Activated naive CD8-positive, alpha-beta T cell treated with anti-CD3 and anti-CD28 coated beads, Interleukin-2, amount 10 ng/mL, durations not matched to agents 7 days and 5 days (primary cell): Measurements from ENCODE around the gene ABCF2. TPM values are rescaled to one million over a fixed set of nuclear protein-coding genes. Genes with fewer than 3 reads are reported as not detected.

ENCODE experiments used
- ATAC-seq: fragments of 150-1000 bp; cut with Tn5 transposase; one replicate; pipeline ENCODE4 v1.10.0; 2021; ENCODE audit warnings: low read depth, moderate library complexity
- POLR2A ChIA-PET: fragments of 350-600 bp; sonication (Branson Sonifier 250); formaldehyde crosslinking; loops from one replicate; lab custom pipeline; 2021; ENCODE audit warnings: antibody characterized with exemption; lab: Charles Lee
- DNase-seq: peaks from one replicate; pipeline ENCODE4 v3.0.0; 2021
- H3K27ac Mint-ChIP-seq: one replicate; pipeline ENCODE4 v1.8.0; 2022; ENCODE audit warnings: mild to moderate bottlenecking, mixed read lengths
- H3K27me3 Mint-ChIP-seq: one replicate; pipeline ENCODE4 v1.8.0; 2022; ENCODE audit warnings: mild to moderate bottlenecking, moderate library complexity, mixed read lengths
- H3K36me3 Mint-ChIP-seq: one replicate; pipeline ENCODE4 v1.8.0; 2021; ENCODE audit warnings: mild to moderate bottlenecking, mixed read lengths
- H3K4me1 Mint-ChIP-seq: one replicate; pipeline ENCODE4 v1.8.0; 2021; ENCODE audit warnings: mixed read lengths
- H3K4me3 Mint-ChIP-seq: one replicate; pipeline ENCODE4 v1.8.0; 2022; ENCODE audit warnings: mild to moderate bottlenecking, moderate library complexity, mixed read lengths
- H3K9me3 Mint-ChIP-seq: one replicate; pipeline ENCODE4 v1.8.0; 2021; ENCODE audit warnings: mixed read lengths
- total RNA-seq, 2 experiments: library from RNA; stranded (reverse); gene quantifications; one replicate each; pipeline ENCODE4 v1.2.3, GENCODE V29; 2021

Gene ABCF2
- total RNA-seq, 2 experiments from 2014 or later, result 29.5 to 31.2 TPM

- H3K4me3 Mint-ChIP-seq, result no peak within 1 kb of the TSS
Measured at GRCh38 chr7:151186640-151187408, 40.2 kb downstream of the ABCF2 start, which contains the start of gene ASB10. ASB10 (minus strand) TSS chr7:151187250; CDS start chr7:151187130, 120 bp downstream.

DNA sequence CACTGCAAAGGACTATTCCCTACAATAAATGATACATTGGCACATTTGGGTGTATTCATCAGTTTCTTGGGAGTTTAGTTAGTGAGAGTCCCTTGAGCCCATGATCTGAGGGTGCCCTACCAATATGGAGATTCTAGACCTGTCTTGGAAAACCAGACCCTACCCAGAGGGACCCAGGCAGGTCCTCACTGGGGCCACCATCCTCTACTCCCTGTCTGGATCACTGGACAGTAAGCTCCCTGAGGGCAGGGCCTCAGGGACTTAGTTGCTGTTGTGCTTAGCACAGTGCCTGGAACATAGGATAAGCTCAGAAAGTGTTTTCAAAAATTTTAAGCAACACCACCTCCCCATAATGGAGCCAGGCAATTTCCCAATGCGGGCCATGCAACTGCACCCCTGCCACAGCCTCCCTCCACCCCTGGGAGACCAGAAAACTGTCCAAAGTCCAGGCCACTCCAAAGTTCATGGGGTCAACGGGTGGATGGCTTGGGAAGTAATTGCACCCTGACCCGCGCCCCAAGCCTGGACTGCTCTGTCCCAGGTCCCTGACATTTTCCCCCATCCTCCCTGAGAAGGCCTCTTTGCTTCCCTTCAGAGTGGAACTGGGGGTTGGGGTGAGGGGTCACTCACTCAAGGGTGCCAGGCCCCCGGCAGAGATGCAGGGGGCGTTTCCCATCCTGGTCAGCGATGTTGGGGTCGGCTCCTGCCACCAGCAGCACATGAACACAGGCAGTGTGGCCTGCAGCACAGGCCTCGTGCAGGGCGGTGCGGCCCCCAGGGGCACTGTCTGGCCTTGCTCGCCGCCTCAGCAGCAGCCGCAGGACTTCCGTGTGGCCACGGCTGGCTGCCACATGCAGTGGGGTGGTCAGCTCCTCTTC is 41.0 kb downstream of the ABCF2 start:
- DNase-seq, result peak; percentile 8
- H3K4me1 Mint-ChIP-seq, result no peaks in the 10 kb centered on the region
- no peak for ATAC-seq
- POLR2A ChIA-PET, result no interaction called here
- no peak overlapping the region for H3K4me3 Mint-ChIP-seq
- H3K9me3 Mint-ChIP-seq, result no peaks in the 10 kb centered on the region
- H3K36me3 Mint-ChIP-seq, result no peaks in the 10 kb centered on the region
- no peak overlapping the region for H3K27ac Mint-ChIP-seq
- peaks cover 22% of the 10 kb centered on the region for H3K27me3 Mint-ChIP-seq

More at GRCh38 chr7:151186640-151187408, 40.2 kb downstream of the ABCF2 start, which contains the start of gene ASB10:
- H3K36me3 Mint-ChIP-seq, result no peaks in the 10 kb centered on the region
- DNase-seq (no peak), ATAC-seq (no peak)
- H3K4me1 Mint-ChIP-seq, result no peaks in the 10 kb centered on the region
- POLR2A ChIA-PET, result interaction anchor here (0.7 kb wide), 1 partner anchor 275 kb away, joined by 3 read pairs; no protein-coding TSS in a partner anchor
- H3K27ac Mint-ChIP-seq, result no peak within 1 kb of the TSS
- peaks cover 21% of the 10 kb centered on the region for H3K27me3 Mint-ChIP-seq
- no peaks in the 10 kb centered on the region for H3K9me3 Mint-ChIP-seq

GRCh38 chr7:151181011-151181431 is 46.0 kb downstream of the ABCF2 start:
- POLR2A ChIA-PET, result no interaction called here
- no peak for ATAC-seq
- H3K4me1 Mint-ChIP-seq, result no peaks in the 10 kb centered on the region

GRCh38 chr7:151179946-151180345 is 47.1 kb downstream of the ABCF2 start:
- no peak overlapping the region for H3K4me3 Mint-ChIP-seq
- peaks cover 11% of the 10 kb centered on the region for H3K27me3 Mint-ChIP-seq
- DNase-seq (no peak), ATAC-seq (no peak)
- no peaks in the 10 kb centered on the region for H3K36me3 Mint-ChIP-seq
- no peaks in the 10 kb centered on the region for H3K4me1 Mint-ChIP-seq
- H3K9me3 Mint-ChIP-seq, result no peaks in the 10 kb centered on the region
- POLR2A ChIA-PET, result no interaction called here
- H3K27ac Mint-ChIP-seq, result no peak overlapping the region

More at GRCh38 chr7:151181011-151181431, 46.0 kb downstream of the ABCF2 start:
- DNase-seq, result no peak
- Mint-ChIP-seq H3K27ac (no peak overlapping the region), H3K4me3 (no peak overlapping the region), H3K27me3 (peaks cover 11% of the 10 kb centered on the region), H3K9me3 (no peaks in the 10 kb centered on the region), H3K36me3 (no peaks in the 10 kb centered on the region)

DNA sequence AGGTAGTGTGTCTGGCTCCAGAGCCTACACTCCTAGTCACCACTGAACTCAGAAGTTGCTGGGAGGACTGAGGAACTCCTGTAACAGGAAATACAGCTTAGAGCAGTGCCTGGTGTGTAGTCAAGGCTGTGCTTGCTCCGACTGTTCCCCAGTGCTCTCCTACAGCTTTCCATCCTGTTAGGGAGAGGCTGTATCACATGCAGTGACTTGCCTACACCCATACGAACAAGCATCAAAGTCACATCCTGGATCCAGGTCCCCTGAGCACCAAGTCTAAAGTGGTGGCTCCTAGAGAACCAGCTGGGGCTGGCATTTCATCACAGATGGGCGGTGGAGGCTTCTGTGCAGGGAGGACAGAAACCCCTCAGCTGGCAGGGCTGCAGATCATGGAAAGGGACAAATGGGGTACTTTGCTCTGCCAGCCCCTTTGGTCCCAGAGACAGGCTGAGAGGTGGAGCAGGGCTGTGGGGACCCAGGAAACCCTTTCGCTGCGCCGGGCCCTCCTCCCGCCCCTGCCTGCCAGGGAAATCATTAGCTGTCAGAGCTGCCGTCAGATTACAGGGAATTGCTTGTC is 47.6 kb downstream of the ABCF2 start:
- peaks cover 13% of the 10 kb centered on the region for H3K27me3 Mint-ChIP-seq
- H3K36me3 Mint-ChIP-seq, result no peaks in the 10 kb centered on the region
- DNase-seq, result no peak
- ATAC-seq, result no peak
- H3K4me1 Mint-ChIP-seq, result no peaks in the 10 kb centered on the region
- no peak overlapping the region for H3K4me3 Mint-ChIP-seq
- no peak overlapping the region for H3K27ac Mint-ChIP-seq
- H3K9me3 Mint-ChIP-seq, result no peaks in the 10 kb centered on the region
- POLR2A ChIA-PET, result no interaction called here

GRCh38 chr7:151178831-151179230 is 48.2 kb downstream of the ABCF2 start:
- peaks cover 13% of the 10 kb centered on the region for H3K27me3 Mint-ChIP-seq
- DNase-seq (no peak), ATAC-seq (no peak)
- no peaks in the 10 kb centered on the region for H3K9me3 Mint-ChIP-seq
- no peak overlapping the region for H3K27ac Mint-ChIP-seq
- H3K4me3 Mint-ChIP-seq, result no peak overlapping the region
- H3K36me3 Mint-ChIP-seq, result no peaks in the 10 kb centered on the region
- POLR2A ChIA-PET, result interaction anchor here (0.8 kb wide), 1 partner anchor 8 kb away, joined by 3 read pairs; no protein-coding TSS in a partner anchor
- H3K4me1 Mint-ChIP-seq, result no peaks in the 10 kb centered on the region

- Mint-ChIP-seq H3K9me3 (no peaks in the 10 kb centered on the region), H3K4me1 (no peaks in the 10 kb centered on the region), H3K27me3 (peaks cover 19% of the 10 kb centered on the region), H3K36me3 (no peaks in the 10 kb centered on the region), H3K4me3 (no peak overlapping the region), H3K27ac (no peak overlapping the region)
- POLR2A ChIA-PET, result interaction anchor here (0.8 kb wide), 1 partner anchor 8 kb away, joined by 3 read pairs; no protein-coding TSS in a partner anchor
- DNase-seq (no peak), ATAC-seq (no peak)
Measured at GRCh38 chr7:151178236-151178635, 48.8 kb downstream of the ABCF2 start.

DNA sequence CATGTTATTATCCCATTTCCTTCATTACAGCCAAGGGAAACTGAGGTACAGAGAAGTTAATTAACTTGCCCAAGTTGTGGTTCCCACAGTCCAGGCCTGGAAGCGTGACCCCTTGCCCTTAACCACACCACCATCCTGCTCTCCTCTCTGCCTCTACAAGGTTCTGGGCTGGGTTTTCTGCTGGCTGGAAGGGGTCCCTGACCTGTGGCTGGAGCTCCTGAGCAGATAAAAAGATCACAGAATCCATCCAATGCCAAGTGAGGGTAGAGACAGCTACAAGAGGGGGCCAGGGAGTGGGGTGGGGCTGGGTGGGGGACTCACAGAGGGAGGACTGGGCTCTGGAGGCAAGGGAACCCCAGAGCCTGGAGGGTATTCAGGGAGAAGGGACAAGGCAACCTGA is 49.7 kb downstream of the ABCF2 start:
- Mint-ChIP-seq H3K9me3 (no peaks in the 10 kb centered on the region), H3K4me1 (peaks cover 4% of the 10 kb centered on the region), H3K27ac (no peak overlapping the region), H3K36me3 (no peaks in the 10 kb centered on the region), H3K4me3 (no peak overlapping the region), H3K27me3 (peaks cover 25% of the 10 kb centered on the region)
- POLR2A ChIA-PET, result no interaction called here
- ATAC-seq (no peak), DNase-seq (no peak)

DNA sequence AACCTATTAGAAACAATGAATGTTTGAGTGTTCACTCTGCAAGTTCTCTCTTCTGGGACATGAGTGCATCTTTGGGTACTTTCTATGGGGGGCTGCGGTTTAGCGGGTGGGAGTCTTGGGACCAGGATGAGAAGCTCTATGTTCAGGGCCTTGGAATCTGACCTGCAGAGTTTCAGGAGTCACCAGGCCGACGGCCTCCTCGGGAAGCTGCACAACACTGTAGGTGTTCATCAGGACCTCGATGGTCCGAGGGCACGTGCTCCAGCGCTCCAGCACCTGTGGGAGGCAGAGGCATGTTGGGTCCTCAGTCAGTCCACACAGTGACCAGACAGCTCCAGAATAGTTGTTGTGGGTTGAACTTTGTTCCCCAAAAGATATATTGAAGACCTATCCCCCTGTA is 50.6 kb downstream of the ABCF2 start:
- POLR2A ChIA-PET, result no interaction called here
- Mint-ChIP-seq H3K4me1 (peaks cover 4% of the 10 kb centered on the region), H3K27ac (no peak overlapping the region), H3K36me3 (no peaks in the 10 kb centered on the region), H3K27me3 (peaks cover 26% of the 10 kb centered on the region), H3K4me3 (no peak overlapping the region), H3K9me3 (no peaks in the 10 kb centered on the region)
- no peak for ATAC-seq
- DNase-seq, result no peak

GRCh38 chr7:151175793-151176311 is 51.2 kb downstream of the ABCF2 start:
- Mint-ChIP-seq H3K9me3 (no peaks in the 10 kb centered on the region), H3K4me1 (peaks cover 4% of the 10 kb centered on the region), H3K4me3 (no peak overlapping the region), H3K27me3 (peaks cover 31% of the 10 kb centered on the region), H3K36me3 (no peaks in the 10 kb centered on the region), H3K27ac (no peak overlapping the region)
- DNase-seq (no peak), ATAC-seq (no peak)
- POLR2A ChIA-PET, result no interaction called here

DNA sequence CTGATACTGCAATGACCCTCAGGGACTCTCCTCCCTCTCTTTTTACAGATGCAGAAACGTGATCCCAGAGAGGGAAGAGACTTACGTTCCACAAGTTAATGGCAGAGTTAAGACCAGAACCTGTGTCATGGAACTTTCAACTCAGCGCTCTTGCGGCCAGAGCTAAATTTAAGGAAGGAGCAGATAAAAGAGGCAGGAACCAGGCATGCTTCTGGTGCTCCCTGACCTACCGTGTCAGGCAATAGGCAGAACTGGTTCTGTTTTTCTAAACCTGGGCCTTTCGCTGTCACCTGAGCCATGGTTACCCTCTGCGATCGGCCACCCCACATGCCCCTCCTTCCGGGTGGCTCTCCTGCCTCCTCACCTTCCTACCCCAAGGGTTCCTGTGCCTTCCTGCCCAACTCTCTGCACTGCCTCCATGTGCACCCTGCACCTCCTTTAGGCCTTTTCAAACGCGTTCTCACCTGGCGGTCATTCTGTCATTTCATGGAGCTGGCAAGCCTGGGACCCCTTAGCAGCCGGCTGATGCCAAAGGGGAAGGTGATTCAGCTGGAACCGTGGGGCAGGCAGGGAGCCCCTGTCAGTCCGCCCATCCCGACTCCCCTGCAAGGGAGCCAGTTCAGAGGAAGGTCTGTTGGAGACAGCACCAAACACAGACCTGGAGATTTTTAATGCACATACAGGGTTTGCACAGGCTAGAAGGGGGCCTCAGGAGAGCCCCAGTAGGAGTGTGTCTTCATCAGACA is 51.8 kb downstream of the ABCF2 start:
- Mint-ChIP-seq H3K4me1 (peaks cover 4% of the 10 kb centered on the region), H3K27me3 (peaks cover 37% of the 10 kb centered on the region), H3K36me3 (no peaks in the 10 kb centered on the region), H3K9me3 (no peaks in the 10 kb centered on the region), H3K27ac (no peak overlapping the region), H3K4me3 (no peak overlapping the region)
- no peak for DNase-seq
- ATAC-seq, result no peak
- POLR2A ChIA-PET, result no interaction called here

- Mint-ChIP-seq H3K27me3 (peaks cover 45% of the 10 kb centered on the region), H3K9me3 (no peaks in the 10 kb centered on the region), H3K27ac (no peak overlapping the region), H3K36me3 (no peaks in the 10 kb centered on the region), H3K4me1 (peaks cover 4% of the 10 kb centered on the region), H3K4me3 (no peak overlapping the region)
- DNase-seq, result no peak
- peak; percentile 23 for ATAC-seq
- POLR2A ChIA-PET, result no interaction called here
Measured at GRCh38 chr7:151174246-151175046, 52.6 kb downstream of the ABCF2 start.
